Measurements from ENCODE around the gene ATF4.

Gene ATF4

DNA sequence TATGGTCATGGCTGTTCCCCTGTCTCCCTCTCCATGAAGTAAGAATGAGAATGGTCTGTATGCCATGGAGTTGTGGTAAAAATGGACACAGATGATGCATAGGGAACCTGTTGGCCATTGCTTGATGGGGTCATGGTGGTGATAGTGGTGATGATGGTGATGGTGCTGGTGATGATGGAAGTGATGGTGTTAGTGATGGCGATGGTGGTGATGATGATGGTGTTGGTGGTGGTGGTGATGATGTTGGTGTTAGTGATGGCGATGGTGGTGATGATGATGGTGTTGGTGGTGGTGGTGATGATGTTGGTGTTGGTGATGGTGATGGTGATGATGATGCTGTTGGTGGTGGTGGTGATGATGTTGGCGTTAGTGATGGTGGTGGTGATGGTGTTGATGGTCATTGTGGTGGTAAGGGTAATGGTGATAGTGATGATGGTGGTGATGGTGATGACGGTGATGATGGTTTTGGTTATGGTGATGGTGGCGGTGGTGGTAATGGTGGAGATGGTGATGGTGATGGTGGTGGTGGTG is 45.1 kb downstream of the ATF4 start:
- H3K27ac ChIP-seq (ENCODE audit: low read depth, low read length), result no peak overlapping the region
- TF ChIP-seq EZH2phosphoT487 (conservative IDR thresholded peaks at IDR 0.05; ENCODE audit: low read length) (no peak), CTCF (IDR thresholded peaks at IDR 0.05; ENCODE audit: insufficient read depth, low read length, poor library complexity, severe bottlenecking) (no peak)
- H3K79me2 ChIP-seq (ENCODE audit: insufficient read depth, low read length), result no peaks in the 10 kb centered on the region
- H3K36me3 ChIP-seq (ENCODE audit: low read length), result no peaks in the 10 kb centered on the region
- no peak overlapping the region for H3K4me3 ChIP-seq (ENCODE audit: insufficient read depth, low read length, poor library complexity, severe bottlenecking)
- peaks cover 14% of the 10 kb centered on the region; the same call in 1 of the 2 replicates for H3K9me3 ChIP-seq (ENCODE audit: insufficient read depth, low read length)
- no peaks in the 10 kb centered on the region for H3K27me3 ChIP-seq (ENCODE audit: low read length)
- H3K9me2 ChIP-seq (replicated peaks; ENCODE audit: insufficient read depth, low read length), result no peaks in the 10 kb centered on the region
- H4K20me1 ChIP-seq (ENCODE audit: low read depth, low read length), result no peaks in the 10 kb centered on the region
- no peak overlapping the region for H2AFZ ChIP-seq (ENCODE audit: low read depth, low read length, severe bottlenecking)
- no peak overlapping the region for H3K9ac ChIP-seq (ENCODE audit: low read length)
- no peak overlapping the region for H3K4me2 ChIP-seq (ENCODE audit: low read depth, low read length, poor library complexity, severe bottlenecking)
- H3F3A ChIP-seq (ENCODE audit: insufficient read depth), result no peaks in the 10 kb centered on the region

GRCh38 chr22:39567135-39567946 is 47.0 kb downstream of the ATF4 start:
- no peak overlapping the region for H3K4me2 ChIP-seq (ENCODE audit: low read depth, low read length, poor library complexity, severe bottlenecking)
- no peaks in the 10 kb centered on the region for H3K27me3 ChIP-seq (ENCODE audit: low read length)
- H4K20me1 ChIP-seq (ENCODE audit: low read depth, low read length), result no peaks in the 10 kb centered on the region
- H3K9me3 ChIP-seq (ENCODE audit: insufficient read depth, low read length), result peaks cover 14% of the 10 kb centered on the region; the same call in 1 of the 2 replicates
- H3K9me2 ChIP-seq (replicated peaks; ENCODE audit: insufficient read depth, low read length), result no peaks in the 10 kb centered on the region
- H3F3A ChIP-seq (ENCODE audit: insufficient read depth), result no peaks in the 10 kb centered on the region
- H2AFZ ChIP-seq (ENCODE audit: low read depth, low read length, severe bottlenecking), result no peak overlapping the region
- TF ChIP-seq EZH2phosphoT487 (conservative IDR thresholded peaks at IDR 0.05; ENCODE audit: low read length), result no peak
- TF ChIP-seq CTCF (IDR thresholded peaks at IDR 0.05; ENCODE audit: insufficient read depth, low read length, poor library complexity, severe bottlenecking), result no peak
- no peaks in the 10 kb centered on the region for H3K79me2 ChIP-seq (ENCODE audit: insufficient read depth, low read length)
- no peak overlapping the region for H3K4me3 ChIP-seq (ENCODE audit: insufficient read depth, low read length, poor library complexity, severe bottlenecking)
- no peak overlapping the region for H3K9ac ChIP-seq (ENCODE audit: low read length)
- H3K36me3 ChIP-seq (ENCODE audit: low read length), result no peaks in the 10 kb centered on the region
- no peak overlapping the region for H3K27ac ChIP-seq (ENCODE audit: low read depth, low read length)

DNA sequence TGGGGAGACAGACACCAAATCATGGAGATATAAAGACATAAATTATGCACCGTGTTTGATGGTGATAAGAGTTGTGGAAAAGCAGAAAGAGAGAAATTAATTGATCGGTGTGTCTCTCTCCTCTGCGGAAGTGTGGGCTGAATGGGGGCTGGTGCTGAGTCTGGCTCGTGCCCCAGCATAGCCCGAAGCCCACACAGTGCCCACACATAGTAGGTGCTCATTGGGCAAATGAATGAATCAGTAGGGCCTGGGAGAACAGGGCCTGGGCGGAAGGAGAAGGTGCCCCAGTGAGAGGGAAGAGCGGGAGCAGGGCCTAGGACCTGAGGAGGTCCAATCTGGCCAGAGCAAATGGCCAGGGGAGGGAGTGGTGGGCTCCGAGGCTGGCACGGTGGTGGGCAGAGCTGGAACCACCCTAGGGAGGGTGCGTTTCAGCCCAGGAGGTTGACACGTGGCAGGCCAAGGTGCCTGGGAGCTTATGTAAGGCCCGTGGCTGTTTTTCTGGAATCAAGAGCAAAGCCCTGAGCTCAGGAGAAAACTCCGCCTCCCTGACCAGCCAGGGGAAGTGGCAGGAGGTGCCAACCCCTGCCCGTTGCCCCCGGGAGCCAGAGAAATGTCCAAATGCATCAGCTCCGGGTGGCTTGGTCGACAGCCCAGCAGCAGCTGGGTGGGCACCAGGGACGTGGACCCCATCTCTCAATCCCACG is 48.1 kb downstream of the ATF4 start:
- Histone ChIP-seq H3K27me3 (ENCODE audit: low read length) (no peaks in the 10 kb centered on the region), H3K4me3 (ENCODE audit: insufficient read depth, low read length, poor library complexity, severe bottlenecking) (no peak overlapping the region), H3F3A (ENCODE audit: insufficient read depth) (no peaks in the 10 kb centered on the region), H3K9ac (ENCODE audit: low read length) (no peak overlapping the region), H3K4me2 (ENCODE audit: low read depth, low read length, poor library complexity, severe bottlenecking) (no peak overlapping the region), H3K36me3 (ENCODE audit: low read length) (no peaks in the 10 kb centered on the region), H3K27ac (ENCODE audit: low read depth, low read length) (no peak overlapping the region), H4K20me1 (ENCODE audit: low read depth, low read length) (no peaks in the 10 kb centered on the region), H2AFZ (ENCODE audit: low read depth, low read length, severe bottlenecking) (no peak overlapping the region), H3K9me2 (replicated peaks; ENCODE audit: insufficient read depth, low read length) (no peaks in the 10 kb centered on the region), H3K79me2 (ENCODE audit: insufficient read depth, low read length) (no peaks in the 10 kb centered on the region), H3K9me3 (ENCODE audit: insufficient read depth, low read length) (peaks cover 13% of the 10 kb centered on the region; the same call in 1 of the 2 replicates)
- TF ChIP-seq CTCF (IDR thresholded peaks at IDR 0.05; ENCODE audit: insufficient read depth, low read length, poor library complexity, severe bottlenecking) (no peak), EZH2phosphoT487 (conservative IDR thresholded peaks at IDR 0.05; ENCODE audit: low read length) (no peak)

All from SU-DHL-6 (cell line).